ENCODE results near the gene CCT2. TPM values are rescaled to one million over a fixed set of nuclear protein-coding genes. Genes with fewer than 3 reads are reported as not detected.
"Not testable (repeated sequence)": the region's sequence is repeated elsewhere in the genome, so short reads cannot be mapped to it uniquely, and the experiment has no call there.

The CCT2 gene
- polyA plus RNA-seq, 3 donors, result 265 to 268 (median 267) TPM

DNA sequence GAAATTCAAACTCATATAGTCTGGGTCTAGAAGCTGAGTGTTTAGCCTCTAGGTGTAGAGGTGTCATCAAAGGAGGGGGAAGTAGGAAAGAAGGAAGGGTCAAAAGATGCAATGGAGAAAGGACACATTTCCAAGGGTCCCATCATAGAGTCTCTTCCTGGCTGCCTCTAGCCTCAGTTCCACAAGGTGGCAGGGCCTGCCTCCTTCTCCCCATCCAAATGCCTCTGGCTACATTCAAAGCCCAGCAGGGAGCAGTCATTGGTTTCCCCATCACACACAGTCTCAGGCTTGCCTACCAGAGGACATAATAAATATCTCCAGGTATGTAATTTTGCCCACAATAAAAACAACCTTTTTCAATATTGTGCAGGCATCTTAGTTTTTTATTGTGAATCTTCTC lies 2.1 kb upstream of the CCT2 start:
- no peak for DNase-seq (ENCODE audit: low read depth in 3 of 3, low spot score in 2 of 3)

DNA sequence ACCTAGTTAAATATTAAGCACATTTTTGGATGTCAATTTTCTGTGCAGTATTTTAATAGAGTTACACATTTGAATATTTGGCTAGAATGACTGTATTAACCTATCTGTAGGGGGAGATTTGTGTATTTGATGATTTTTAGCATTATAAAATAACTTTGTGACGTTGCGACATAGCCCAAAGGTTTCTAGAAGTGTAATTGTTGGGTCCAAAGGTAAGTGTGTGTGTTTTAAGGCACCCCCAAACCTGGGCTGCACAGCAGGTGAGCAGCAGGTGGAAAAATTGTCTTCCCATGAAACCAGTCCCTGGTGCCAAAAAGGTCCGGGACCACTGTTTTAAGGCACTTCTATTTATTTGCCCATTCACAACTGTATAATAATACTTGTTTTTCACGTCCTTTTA lies 3.3 kb downstream of the CCT2 start:
- DNase-seq (ENCODE audit: low read depth in 3 of 3, low spot score in 2 of 3), result no peak

DNA sequence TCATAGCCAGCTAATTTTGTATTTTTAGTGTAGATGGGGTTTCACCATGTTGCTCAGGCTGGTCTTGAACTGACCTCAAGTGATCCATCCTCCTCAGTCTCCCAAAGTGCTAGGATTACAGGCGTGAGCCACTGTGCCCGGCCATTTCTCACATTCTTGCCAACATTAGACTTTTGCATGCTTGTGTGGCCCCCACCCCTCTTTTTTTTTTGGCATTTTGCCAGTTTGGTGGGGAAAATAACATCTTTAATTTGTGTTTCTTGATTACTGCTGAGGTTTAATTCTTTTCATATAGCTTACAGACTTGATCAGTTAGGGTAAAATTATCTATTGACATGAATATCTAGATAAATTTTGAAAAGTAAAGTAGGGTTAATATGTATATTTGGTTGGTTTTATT lies 3.8 kb downstream of the CCT2 start:
- no peak for DNase-seq (ENCODE audit: low read depth in 3 of 3, low spot score in 2 of 3)

DNA sequence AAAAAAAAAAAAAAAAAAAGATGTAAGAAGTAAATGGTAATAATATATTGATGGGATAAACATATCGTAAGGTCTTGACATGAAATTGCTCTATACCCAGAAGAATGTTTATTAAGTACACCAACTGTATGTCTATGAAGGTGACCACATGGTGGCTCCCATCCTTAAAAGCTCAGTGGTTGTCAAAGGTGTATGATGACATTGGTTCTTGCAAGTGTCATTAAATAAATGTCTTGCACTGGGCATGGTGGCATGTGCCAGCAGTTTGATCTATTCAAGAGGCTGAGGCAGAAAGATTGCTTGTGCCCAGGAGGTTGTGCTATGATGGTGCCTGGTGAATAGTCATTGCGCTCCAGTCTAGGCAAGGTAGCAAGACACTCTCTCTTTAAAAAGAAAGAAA lies 10.4 kb downstream of the CCT2 start:
- DNase-seq (ENCODE audit: low read depth in 3 of 3, low spot score in 2 of 3), result no peak

DNA sequence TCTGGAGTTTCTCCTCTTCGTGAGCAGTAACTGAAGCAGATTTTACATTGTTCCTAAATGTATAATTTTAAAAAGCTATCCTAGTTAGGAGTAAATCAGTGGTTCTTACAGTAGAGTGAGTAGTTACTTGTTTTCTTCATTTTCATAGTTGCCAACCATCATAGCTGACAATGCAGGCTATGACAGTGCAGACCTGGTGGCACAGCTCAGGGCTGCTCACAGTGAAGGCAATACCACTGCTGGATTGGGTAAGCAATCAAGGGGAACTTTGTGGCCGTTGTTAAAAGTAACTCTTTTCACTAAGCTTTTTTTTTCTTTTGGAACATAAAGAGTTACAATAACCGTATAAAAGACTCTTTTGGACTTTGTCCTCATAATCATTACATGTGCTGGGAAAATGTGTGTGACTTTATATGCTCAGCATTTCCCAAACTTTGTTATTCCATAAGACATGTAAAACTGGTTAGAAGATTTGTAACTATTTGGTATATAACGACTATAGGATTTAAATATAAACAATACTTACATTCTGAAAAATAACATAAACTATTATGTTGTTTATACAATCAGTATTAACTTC lies 13.0 kb downstream of the CCT2 start:
- no peak for DNase-seq (ENCODE audit: low read depth in 3 of 3, low spot score in 2 of 3)

DNA sequence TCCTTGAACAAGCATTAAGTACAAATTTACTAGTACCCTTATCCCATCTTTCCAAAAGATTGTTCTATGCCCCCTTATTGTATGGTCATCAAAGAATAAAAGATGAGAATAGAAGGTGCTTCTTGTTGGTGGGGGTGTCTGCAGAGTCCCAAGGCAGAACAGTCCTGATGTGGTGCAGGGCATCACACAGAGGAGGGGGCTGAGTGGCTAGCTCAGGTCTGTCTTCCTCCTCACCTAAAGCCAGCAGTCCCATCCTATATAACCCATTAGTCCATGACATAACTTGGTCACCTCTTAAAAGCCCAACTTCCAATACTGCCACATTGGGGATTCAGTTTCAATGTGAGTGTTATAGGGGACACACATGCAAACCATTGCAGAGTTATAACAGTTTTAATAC lies 15.5 kb downstream of the CCT2 start:
- no peak for DNase-seq (ENCODE audit: low read depth in 3 of 3, low spot score in 2 of 3)

DNA sequence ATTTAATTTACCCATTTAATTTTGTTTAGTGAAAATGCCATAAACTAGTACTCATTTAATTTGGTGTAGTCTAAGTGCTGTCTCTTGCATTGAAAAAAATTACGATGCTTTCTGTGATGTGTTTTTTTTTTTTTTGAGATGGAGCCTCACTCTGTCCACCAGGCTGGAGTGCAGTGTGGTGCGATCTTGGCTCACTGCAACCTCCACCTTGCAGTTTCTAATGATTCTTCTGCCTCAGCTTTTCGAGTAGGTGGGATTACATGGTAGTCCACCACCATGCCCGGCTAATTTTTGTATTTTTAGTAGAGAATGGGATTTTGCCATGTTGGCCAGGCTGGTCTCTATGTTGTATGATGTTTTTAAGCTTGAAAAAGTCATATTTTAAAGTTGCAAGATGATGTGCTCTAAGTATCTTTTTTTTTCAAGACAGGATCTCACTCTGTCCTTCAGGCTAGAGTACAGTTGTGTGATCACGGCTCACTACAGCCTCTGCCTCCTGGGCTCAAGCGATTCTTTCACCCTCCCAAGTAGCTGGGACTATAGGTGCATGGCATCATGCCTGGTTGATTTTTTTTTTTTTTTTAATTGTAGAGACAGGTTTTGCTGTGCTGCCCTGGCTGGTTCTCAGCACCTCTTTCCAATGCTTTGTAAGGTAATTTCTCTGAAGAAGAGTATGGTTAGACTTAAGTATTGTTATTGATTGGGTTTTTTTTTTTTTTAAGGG lies 16.9 kb downstream of the CCT2 start:
- no peak for DNase-seq (ENCODE audit: low read depth in 3 of 3, low spot score in 2 of 3)

DNA sequence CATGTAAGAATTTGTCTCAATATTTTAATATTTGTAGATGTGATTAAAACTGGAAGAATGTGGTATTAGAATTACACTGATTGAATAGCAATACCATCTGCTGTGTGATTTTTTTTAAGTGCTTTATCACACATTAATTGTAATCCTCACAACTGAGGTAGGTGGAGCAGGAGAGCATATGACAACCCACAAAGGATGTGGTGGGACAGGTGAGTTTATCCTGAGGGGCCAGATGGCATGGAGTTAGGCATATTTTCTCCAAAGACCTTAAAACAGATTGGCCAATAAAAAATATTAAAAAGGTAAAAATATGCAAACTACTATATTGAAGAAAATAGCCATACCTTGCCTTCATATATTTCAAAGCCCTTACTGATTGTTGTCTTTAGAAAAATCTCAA lies 17.7 kb downstream of the CCT2 start:
- DNase-seq (ENCODE audit: low read depth in 3 of 3, low spot score in 2 of 3), result no peak

DNA sequence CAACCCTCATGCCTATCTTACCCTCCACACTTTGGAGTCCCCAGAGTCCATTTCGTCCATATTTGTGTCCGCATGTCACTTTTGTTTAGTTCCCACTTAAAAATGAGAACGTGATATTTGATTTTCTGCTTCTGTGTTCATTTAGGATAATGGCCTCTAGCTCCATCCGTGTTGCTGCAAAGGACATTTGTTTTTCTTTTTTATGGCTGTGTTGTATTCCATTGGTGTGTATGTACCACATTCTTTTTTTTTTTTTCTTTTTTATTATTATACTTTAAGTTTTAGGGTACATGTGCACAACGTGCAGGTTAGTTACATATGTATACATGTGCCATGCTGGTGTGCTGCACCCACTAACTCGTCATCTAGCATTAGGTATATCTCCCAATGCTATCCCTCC lies 18.3 kb downstream of the CCT2 start:
- not testable (repeated sequence) for DNase-seq (ENCODE audit: low read depth in 3 of 3, low spot score in 2 of 3)

DNA sequence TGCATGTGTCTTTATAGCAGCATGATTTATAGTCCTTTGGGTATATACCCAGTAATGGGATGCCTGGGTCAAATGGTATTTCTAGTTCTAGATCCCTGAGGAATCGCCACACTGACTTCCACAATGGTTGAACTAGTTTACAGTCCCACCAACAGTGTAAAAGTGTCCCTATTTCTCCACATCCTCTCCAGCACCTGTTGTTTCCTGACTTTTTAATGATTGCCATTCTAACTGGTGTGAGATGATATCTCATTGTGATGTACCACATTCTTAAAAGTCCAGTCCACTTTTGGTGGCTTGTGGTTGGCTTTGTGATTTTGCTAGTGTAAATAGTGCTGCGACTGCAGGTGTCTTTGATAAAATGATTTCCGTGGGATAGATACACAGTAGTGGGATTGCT lies 19.0 kb downstream of the CCT2 start:
- not testable (repeated sequence) for DNase-seq (ENCODE audit: low read depth in 3 of 3, low spot score in 2 of 3)

DNA sequence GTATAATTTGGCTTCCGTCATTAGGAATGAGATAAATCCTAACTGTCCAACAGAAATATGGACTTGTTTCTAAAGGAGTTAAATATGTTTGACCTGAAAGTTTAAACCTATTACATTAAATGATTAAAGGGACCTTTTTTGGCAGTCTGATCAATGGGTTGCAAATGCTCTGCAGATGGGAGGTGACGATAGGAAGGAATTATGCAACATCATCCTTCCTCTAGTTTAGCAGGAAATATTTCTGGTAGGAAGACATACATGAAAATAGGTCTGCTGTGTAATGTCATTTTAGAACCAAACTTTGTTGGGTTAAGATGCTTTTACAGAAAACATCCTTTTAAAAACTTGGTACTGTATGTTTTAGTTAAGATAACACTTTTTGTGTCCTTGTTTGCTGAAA lies 22.9 kb downstream of the CCT2 start:
- no peak for DNase-seq (ENCODE audit: low read depth in 3 of 3, low spot score in 2 of 3)

DNA sequence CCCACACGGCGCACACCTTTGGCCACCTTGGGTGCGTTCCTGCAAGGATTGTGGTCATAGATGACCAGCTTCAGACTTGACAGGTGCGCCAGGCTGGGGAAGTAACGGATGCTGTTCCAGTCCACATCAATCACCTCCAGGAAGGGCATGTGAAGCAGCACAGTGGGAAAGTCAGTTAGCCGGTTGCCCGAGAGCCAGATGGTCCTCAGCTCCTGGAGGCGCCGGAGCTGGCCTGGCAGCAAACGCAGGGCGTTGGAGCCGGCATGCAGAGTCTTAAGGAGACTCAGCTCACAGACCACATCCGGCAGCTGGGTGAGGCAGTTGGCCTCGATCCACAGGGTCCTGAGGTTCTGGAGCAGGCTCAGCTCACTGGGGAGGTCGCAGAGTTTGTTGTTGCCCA lies 24.9 kb downstream of the CCT2 start:
- DNase-seq (ENCODE audit: low read depth in 3 of 3, low spot score in 2 of 3), result no peak

DNA sequence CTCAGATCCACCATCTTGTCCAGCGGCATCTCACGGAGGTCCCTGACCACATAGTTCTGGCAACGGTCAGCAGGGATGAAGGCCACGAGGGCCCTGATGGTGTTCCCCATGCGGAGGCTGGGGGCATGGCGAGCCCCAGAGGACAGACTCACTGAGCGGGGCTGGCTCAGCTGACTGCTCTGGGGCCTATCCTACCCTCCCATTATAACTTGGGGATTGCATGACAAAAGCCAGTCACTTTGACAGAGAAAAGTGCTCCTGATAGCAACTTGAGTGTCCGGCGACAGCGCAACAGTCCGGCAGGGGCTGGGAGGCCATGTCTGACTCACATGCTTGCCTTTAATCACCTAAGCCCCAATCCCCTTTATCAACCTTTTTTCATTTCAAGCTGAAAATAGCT lies 25.5 kb downstream of the CCT2 start, which contains the start of gene LRRC10:
Gene LRRC10, minus strand, starts transcription at position 179 of the 400 bp plus-strand sequence. Its CDS starts 69 bp downstream, at position 110.
- no peak for DNase-seq (ENCODE audit: low read depth in 3 of 3, low spot score in 2 of 3)

DNA sequence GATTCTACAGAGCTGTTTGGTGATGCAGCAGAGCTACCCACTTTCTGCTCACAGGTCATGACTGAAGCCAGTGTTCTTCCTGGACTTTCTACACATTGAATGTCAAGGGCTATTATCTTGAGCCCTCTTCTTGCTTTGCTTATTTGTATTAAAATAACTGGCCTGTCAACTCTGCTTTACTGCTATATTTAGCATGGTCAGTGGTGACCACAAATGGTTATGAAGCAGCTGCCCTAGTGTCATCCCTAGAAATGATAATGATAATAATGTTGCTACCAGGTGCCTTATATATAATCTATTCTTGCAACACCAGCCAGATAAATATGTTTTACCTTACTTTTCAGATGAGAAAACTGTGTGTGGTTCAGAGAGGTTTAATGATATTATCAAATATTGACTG lies 28.1 kb downstream of the CCT2 start:
- DNase-seq (ENCODE audit: low read depth in 3 of 3, low spot score in 2 of 3), result no peak

DNA sequence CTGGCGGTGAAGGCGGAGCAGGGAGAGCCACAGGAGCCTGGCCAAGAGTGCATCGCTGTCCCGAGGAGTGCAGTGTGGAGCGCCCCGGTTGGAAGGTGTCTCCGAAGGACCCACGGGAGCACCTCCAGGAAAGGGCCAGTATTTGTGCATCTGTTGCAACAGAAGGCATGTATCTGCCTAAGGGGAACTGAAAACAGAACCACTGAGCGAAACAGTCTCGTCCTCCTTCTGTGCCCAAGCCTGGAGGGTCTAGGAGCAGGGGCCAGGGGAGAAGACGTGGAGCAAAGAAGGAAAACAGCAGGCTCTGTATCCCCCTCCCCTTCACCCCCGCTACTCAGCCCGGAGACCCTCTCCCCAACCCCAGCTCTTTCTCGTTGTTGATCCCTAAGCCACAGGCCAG lies 30.8 kb downstream of the CCT2 start:
- DNase-seq (ENCODE audit: low read depth in 3 of 3, low spot score in 2 of 3), result no peak

DNA sequence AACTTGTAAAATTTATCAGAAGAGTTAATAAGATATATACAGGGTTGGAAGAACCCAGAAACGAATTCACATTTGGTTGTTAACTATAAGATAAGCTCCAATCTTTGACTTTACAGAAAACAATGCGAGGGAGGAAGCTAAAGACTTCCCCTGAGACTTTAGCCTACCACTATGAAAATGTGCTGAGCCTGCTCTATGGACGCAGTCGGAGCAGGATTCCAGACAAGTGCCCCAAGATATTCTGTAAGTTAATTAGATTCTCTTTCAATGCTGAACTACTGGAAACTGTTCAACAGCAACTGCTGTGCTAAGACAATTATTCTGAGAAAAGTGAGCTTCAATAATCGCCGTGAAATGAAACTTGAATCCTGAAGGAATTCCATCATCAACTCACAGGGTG lies 33.8 kb downstream of the CCT2 start:
- no peak for DNase-seq (ENCODE audit: low read depth in 3 of 3, low spot score in 2 of 3)

DNA sequence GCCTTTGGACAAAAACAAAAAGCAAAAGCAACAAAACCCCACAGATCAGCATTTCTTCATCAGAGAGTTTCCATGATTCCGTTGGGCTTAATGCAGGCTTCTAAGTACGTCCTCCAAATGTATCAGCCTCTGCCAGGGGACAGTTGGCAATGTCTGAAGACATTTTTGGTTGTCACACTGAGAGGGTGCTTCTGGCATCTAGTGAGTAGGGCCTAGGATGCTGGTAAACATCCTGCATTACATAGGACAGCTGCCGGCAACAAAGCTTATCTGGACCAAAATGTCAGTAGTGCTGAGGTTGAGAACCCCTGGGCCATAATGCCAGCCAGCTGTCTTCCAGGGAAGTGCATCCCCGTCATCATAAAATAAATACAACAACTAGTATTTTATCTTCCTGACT lies 34.8 kb downstream of the CCT2 start:
- no peak for DNase-seq (ENCODE audit: low read depth in 3 of 3, low spot score in 2 of 3)

DNA sequence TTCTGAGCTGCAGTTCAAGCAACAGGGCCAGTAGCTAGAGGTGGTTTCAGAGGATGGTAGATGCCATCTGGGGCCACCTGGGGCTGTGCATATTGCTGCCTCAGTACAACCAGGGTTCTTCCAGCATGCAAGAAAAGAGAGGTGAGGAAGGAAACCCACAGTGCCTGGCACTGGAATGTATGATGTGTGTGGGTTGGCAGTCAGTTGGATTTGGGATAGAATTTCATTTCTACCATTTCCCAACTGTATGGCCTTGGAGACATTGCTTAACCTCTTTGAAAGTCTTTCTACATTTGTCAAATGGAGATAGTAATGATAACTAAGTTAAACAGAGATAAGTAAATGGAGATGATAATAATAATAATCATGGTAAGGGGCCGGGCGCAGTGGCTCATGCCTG lies 35.7 kb downstream of the CCT2 start:
- DNase-seq (ENCODE audit: low read depth in 3 of 3, low spot score in 2 of 3), result no peak

DNA sequence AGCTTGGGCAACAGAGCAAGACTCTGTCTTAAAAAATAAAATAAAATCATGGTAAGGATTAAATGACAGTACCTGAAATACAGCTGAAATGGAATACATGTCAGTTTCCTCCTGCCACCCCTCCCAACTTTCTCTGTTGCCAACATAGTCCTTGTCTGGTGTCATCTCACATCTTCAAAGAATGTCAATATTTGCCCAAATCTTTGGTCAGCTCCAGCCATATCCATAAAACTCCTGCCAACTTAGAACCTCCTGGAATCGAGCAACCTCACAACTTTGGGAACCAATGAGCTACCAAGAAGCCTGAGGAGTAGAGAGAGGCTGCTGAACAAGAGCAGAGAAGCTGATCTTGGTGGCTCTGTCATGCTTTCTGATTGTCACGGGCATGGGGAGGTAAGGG lies 36.3 kb downstream of the CCT2 start:
- no peak for DNase-seq (ENCODE audit: low read depth in 3 of 3, low spot score in 2 of 3)

DNA sequence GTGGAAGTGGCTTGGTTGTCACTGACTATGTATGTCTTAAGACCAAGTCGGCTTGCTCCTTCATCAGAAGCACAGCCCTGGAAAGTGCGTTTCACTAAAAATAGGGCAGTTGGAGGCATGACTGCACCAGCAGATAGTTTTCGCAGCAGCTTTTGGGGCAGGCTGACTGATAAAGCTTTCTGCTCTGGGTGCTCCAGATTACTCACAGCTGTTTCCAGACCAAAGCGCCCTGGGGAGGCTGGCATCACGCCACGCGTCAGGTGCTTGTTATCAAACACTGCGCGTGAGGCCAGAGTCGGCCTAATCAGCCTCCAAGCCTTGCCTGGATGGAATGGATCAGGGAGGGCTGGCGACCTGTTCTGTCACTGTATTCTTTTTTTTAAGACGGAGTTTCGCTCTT lies 38.7 kb downstream of the CCT2 start:
- no peak for DNase-seq (ENCODE audit: low read depth in 3 of 3, low spot score in 2 of 3)

DNA sequence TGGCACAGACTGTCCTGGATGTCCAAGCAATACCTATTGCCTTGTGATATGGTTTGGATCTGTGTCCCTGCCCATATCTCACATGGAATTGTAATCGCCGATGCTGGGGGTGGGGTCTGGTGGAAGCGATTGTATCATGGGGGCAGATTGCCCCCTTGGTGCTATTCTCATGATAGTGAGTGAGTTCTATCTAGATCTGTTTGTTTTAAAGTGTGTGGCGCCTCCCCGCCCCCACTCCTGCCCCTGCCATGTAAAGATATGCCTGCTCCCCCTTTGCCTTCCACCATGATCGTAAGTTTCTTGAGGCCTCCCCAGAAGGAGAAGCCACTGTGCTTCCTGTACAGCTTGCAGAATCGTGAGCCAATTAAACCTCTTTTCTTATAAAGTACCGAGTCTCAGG lies 42.2 kb downstream of the CCT2 start:
- DNase-seq (ENCODE audit: low read depth in 3 of 3, low spot score in 2 of 3), result no peak

DNA sequence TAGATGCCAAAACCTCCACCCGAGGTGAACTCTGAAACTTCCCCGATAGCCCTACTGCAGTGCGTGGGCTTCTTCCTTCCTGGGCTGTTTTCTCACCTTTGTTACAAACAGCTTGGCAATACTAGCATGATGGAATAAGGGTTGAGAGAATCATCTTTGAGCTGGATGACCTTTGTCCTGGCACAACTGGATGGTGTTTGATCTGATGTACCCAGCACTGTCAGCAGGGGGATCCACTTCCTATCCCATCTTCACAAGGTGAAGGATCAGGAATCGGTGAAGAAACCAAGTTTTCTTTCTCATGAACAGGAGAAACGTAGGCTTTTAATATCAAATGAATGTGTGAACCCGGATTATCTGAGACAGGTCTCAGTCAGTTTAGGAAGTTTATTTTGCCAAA lies 44.9 kb downstream of the CCT2 start:
- DNase-seq (ENCODE audit: low read depth in 3 of 3, low spot score in 2 of 3), result no peak

DNA sequence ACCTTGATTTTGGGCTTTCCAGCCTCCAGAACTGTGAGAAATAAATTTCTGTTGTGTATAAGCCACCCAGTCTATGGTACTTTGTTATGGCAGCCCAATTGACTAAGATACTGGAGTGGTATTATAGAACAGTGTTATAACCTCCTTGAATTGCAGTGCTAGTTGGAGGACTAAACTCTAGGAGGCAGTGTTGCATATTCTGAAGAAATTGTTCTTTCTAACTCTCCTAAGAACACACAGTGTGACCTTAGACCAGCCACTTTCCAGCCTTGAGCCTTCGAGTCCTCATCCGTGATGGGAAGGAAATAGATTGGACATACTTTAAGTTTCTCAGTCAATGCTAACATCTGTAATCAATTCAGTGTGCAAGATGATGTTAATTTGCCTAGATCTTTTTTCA lies 47.8 kb downstream of the CCT2 start:
- no peak for DNase-seq (ENCODE audit: low read depth in 3 of 3, low spot score in 2 of 3)

Measured in right renal cortex interstitium (tissue), 3 donors.